ENCODE data around the gene SLC7A6OS.

SLC7A6OS gene

DNA sequence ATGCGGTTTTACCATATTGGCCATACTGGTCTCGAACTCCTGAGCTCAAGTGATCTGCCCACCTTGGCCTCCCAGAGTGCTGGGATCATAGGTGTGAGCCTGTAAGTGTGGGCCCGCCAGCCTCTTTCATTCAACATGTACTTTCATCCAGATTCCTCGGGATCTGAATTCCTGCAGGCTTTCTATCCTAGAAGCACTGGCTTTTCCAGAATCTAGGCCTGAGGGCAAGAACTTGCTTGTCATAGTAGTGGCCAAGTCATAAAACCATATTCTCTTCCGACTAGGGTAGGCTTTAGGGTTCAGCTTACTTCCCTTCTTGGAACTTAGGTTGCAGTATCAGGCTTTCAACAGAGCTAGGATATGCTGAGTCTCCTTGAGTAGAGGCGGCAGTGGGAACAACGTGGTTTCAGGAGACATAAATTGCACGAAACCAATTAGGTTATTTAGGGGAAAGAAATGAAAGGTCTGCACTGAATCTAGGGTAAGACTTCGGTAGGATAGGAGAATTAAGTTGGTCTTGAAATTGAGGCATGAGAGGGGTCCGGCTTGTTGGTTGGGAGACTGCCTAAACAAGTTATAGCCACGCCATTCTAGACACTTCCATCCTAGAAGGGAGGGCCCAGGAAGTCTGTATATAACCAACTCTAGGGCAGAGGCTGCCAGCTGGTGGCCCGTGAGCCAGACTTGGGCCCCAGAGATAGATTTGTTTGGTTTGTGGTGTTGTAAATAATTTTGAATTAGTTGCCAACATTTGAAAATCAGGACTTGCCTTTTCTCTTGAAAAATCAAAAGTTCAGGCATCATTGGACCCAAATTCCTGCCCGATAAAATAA lies 30.8 kb downstream of the SLC7A6OS start:
- no peak for DNase-seq (ENCODE audit: low read depth, low spot score)

GRCh38 chr16:68276223-68276622 lies 34.5 kb downstream of the SLC7A6OS start:
- DNase-seq (ENCODE audit: low read depth, low spot score): no peak

- DNase-seq (ENCODE audit: low read depth, low spot score): no peak
These were observed 35.0 kb downstream of the SLC7A6OS start for GRCh38 chr16:68275611-68276191.

- DNase-seq (ENCODE audit: low read depth, low spot score): no peak
These were observed 36.3 kb downstream of the SLC7A6OS start for GRCh38 chr16:68274441-68274840.

DNA sequence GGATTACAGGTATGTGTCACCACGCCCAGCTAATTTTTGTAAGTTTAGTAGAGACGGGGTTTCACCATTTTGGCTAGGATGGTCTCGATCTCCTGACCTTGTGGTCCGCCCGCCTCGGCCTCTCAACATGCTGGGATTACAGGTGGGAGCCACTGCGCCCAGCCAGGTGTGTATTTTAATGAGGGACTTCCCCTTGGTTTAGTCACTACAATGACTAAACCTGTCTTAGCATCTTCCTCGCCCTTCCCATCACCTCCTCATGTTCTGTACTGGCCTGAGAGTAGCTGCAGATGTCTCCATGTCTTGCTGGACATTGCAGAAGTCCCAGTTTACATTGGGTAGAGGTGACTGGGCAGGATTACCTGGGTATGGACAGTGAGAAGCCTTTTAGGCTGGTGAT lies 36.9 kb downstream of the SLC7A6OS start:
- no peak for DNase-seq (ENCODE audit: low read depth, low spot score)

DNA sequence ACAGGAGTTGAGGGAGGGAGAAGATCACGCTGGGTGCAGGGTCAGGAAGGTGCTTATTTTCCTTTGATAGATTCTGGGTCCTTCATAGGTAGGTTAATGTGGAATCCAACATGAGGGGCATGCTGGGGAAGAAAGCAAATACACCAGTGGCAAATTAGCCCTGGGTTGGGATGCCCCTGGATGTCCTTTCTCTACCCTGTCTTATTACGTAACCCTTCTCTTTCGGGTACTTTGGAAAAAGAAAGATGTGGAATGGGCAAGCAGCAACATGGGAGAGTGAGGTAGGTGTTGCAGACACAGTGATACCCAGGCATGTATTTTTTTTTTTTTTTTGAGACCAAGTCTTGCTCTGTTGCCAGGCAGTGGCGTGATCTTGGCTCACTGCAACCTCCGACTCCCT lies 37.3 kb downstream of the SLC7A6OS start:
- no peak for DNase-seq (ENCODE audit: low read depth, low spot score)

GRCh38 chr16:68272507-68273209 lies 38.1 kb downstream of the SLC7A6OS start:
- DNase-seq (ENCODE audit: low read depth, low spot score): no peak

DNA sequence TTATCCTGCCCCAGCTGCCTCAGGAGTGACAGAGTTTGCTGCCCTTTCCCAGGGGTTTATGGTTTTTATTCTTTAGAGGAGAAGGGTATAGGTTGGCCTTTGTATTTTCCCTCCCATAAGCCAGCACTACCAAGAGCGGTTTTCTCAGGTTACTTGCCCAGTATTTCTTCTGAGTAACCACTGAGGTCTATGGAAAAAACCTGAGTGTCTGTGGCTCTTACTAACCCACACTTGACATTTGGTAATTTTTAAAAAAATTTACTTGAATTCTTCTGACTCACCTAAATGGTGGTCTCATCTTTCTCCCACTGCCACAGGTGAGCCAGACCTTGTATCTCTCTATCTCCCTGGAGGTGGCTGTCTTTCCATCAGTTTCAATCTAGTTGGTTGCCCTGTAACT lies 40.4 kb downstream of the SLC7A6OS start:
- no peak for DNase-seq (ENCODE audit: low read depth, low spot score)

- no peak for DNase-seq (ENCODE audit: low read depth, low spot score)
These were observed 41.0 kb downstream of the SLC7A6OS start for GRCh38 chr16:68269793-68270192.

DNA sequence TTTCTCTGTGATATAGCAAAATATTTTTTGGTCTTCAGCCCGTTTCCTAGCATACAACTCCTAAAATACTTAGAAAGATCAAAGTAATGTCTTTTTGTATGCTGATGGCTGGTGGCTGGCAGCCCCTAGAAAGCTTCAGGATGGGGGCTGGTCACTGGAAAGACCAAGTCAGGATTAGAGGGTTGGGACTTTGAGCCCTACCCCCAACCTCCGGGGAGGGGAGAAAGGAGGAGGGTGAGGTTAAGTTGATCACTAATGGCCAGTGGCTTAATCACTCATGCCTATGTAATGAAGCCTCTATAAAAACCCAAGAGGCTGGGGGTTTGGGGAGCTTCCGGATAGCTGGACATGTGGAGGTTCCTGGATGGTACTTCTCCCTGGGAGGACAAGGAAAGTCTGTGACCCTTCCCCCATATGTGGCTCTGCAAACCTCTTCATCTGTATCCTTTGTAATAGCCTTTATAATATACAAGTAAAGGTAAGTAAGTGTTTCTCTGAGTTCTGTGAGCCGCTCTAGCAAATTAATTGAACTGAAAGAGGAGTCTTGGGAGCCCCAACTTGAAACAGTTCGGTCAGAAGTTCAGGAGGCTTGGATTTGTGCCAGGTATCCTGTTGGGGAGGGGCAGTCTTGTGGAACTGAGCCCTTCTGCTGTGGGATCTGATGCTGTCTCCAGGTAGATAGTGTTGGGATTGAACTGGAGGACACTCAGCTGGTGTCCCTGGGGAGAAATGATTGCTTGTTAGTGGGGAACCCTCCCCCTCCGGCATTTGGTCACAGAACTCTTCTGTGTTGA lies 42.9 kb downstream of the SLC7A6OS start:
- DNase-seq (ENCODE audit: low read depth, low spot score): no peak

DNA sequence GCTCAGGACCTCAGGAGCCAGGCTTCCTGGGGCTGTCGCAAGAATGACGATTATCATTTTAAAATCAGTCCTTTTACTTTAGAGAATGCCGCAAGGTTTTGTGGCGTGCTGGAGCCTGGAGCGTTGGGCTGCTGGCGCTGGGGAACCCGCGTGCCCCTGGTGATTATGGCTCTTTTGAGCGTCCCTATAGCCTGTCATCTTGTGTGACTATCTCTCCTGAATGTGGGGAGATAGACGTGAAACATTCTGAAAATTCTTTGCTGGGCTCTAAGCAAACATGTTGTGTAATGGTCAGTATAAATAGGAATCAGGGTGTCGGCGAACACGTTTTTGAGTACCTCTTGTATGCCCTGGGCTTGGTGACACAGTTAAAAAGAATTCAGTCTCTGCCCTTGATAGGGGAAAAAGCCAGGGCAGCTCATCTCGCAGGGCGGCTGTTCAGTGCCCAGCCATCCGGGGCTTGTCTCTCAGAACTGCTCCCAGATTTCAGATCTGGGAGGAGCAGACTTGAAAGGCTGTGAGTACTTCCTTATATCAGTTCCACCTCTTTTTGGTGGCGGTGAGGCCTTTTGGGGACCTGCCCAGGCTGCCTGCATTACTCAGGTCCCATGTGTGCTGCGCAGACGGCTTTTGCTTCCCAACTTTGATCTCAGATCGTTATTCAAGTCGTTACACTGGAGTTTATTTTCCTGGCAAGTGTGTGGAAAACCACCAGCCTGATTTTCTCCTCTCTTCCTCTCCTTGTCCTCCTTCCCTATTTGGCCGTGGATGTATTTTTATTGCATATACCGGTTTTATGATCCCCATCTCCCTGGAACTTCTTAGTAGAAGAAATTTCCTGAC lies 45.4 kb downstream of the SLC7A6OS start:
- DNase-seq (ENCODE audit: low read depth, low spot score): no peak

GRCh38 chr16:68264128-68265077 lies 46.3 kb downstream of the SLC7A6OS start, which contains the start of gene SLC7A6:
TSS of gene SLC7A6 (plus strand) at chr16:68264526. CDS start at chr16:68274727, 10,201 bp downstream.
- DNase-seq (ENCODE audit: low read depth, low spot score): peak; percentile 58

- DNase-seq (ENCODE audit: low read depth, low spot score): no peak
These were observed 47.1 kb downstream of the SLC7A6OS start for GRCh38 chr16:68263559-68264127.

GRCh38 chr16:68259007-68259825 lies 51.5 kb downstream of the SLC7A6OS start:
- DNase-seq (ENCODE audit: low read depth, low spot score): no peak

GRCh38 chr16:68257906-68258800 lies 52.6 kb downstream of the SLC7A6OS start:
- no peak for DNase-seq (ENCODE audit: low read depth, low spot score)

- no peak for DNase-seq (ENCODE audit: low read depth, low spot score)
These were observed 53.4 kb downstream of the SLC7A6OS start for GRCh38 chr16:68257251-68257905.

- DNase-seq (ENCODE audit: low read depth, low spot score): no peak
These were observed 55.0 kb downstream of the SLC7A6OS start for GRCh38 chr16:68255712-68256111.

Measured in activated CD4-positive, CD25-positive, alpha-beta regulatory T cell treated with anti-CD3 and anti-CD28 coated beads, Interleukin-2, amount 50 U/mL, for 16 hours (primary cell).